GM18499 (cell line): Measurements from ENCODE around the gene VRK2.
"Not testable (repeated sequence)": the region's sequence is repeated elsewhere in the genome, so short reads cannot be mapped to it uniquely, and the experiment has no call there.

Source experiments
- ATAC-seq: cut with Tn5 transposase; IDR thresholded peaks from one replicate; pipeline ENCODE4 v1.9.1; 2021; ENCODE audit warnings: moderate number of reproducible peaks; ENCODE audit not compliant: insufficient read depth, unreplicated experiment

Gene VRK2

GRCh38 chr2:58106896-58107295, 60.3 kb downstream of the VRK2 start:
- no peak for ATAC-seq

GRCh38 chr2:58107803-58108710, 61.5 kb downstream of the VRK2 start:
- no peak for ATAC-seq

DNA sequence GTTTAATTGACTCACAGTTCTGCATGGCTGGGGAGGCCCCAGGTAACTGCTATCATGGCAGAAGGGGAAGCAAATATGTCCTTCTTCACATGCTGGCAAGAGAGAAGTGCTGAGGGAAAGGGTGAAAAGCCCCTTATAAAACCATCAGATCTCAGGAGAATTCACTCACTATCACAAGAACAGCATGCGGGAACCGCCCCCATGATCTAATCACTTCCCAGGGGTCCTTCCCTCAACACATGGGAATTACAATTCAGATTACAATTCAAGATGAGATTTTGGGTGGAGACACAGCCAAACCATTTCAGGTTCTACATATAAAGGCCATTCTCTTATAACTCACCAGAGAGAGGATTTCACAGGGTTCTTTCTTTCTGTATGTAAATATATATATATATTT, 62.9 kb downstream of the VRK2 start:
- no peak for ATAC-seq

DNA sequence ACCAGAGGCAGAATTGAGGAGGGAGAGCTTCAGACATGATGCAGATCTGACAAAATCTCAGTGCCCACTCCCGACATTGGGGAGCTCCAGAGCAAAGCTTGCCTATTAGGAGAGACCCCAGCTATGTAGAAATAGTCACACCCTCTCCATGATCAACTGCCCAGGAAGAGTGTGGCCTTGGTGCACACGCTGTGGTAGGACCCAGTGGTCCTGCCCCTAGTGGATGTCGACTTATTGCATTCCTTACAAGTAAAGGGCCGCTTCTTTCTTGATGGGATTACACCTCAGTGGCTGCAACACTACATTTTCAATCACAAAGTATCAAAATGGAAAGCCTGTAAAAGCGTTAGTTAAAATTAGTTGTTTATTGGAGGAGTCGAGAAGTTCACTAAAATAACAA, 64.2 kb downstream of the VRK2 start:
- ATAC-seq, result no peak

- ATAC-seq, result not testable (repeated sequence)
Measured at GRCh38 chr2:58113563-58113962, 67.0 kb downstream of the VRK2 start.

DNA sequence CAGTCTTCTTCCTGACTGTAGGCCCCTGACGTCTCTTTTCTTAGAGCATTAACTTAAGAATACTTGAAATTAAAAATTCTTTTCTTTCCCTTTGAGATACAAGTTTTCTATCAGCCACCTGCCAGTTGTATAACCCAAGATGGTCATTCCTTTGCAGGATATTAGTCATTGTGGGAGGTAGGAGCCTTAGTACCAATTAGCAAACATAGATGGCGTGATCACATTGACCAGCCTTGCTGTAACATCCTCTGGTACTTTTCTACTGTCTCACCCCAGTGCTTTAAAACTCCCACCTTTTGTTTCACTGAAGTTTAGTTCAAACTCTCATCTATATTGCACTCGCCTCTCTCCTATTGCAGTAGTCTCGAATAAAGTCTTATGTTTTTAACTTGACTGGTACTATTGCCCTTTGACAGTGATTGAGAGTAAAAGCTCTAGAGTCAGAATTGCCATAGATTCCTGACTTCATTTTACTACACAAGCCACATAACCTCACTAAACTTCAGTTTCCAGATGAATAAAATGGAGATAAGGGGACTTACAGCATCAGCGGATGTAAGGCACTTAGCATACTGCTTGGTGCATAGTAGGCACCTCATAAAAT, 74.1 kb downstream of the VRK2 start:
- ATAC-seq, result no peak

GRCh38 chr2:58122040-58122439, 75.4 kb downstream of the VRK2 start:
- ATAC-seq, result no peak

DNA sequence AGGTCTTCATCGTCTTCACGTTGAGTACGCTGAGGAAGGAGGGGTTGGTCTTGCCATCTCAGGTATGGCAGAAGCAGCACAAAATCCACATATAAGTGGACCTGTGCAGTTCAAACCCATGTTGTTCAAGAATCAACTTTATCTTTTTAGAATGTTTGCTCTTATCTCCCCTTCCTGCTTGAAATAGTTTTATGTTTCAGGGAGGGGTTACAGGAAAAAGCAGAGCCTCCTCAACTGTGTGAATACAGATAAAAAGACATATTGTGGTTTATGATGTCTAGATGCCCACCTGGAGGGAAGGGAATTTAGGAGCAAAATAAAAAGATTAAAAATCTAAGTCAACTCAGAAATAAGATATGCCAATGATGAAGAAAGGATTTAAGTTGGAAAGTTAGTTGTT, 75.9 kb downstream of the VRK2 start:
- no peak for ATAC-seq

DNA sequence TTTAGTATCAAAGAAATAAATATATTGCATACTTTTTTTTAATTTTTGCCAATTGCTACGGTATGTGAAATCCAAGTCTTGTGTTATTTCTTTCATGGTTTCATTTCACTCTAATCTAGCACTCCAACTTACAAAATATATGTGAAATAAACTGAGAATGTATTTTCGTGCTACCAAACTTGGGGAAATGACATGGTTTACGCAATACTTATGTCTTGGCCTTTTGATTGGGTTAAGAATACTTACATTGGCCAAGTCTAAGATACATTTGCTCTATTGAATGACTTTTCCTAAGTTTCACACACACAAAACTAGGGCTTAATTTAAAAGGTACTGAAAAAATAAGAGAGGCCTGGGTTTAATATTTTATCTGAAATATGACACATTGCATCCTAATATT, 80.5 kb downstream of the VRK2 start:
- ATAC-seq, result no peak

GRCh38 chr2:58130238-58130637, 83.6 kb downstream of the VRK2 start:
- no peak for ATAC-seq

DNA sequence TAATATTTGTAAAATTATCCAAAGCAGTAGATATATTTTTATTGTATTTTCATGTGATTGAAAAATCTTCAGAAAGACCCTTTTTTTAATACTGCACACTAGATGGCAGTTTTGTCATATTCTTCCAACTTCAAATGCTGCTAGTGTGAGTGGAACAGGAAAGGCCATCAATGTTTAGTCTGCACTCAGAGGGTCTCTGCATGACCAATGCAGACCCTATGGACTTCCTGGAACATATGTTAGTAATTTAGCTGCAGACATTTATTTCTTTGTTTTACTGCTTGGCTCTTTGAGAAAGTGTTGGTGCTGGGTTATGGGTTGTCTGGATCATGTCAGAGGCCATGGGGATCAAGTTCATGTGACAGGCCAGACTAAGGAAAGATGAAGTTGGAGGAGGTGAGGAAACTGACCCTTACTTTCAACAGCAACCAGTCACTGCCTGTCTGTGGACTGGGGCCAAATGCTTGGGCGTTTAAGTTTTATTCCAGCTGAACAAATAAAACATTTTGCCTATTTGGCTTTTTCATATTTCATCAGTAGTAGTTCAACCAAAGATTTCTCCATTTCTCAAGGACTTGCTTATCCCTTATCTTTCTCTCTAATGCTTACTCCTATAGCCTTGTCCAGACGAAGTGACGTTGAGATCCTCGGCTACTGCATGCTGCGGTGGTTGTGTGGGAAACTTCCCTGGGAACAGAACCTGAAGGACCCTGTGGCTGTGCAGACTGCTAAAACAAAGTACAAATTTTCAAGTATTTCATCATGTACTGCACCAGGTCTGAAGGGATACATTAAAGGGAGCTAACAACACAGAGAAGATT, 84.8 kb downstream of the VRK2 start:
- no peak for ATAC-seq

DNA sequence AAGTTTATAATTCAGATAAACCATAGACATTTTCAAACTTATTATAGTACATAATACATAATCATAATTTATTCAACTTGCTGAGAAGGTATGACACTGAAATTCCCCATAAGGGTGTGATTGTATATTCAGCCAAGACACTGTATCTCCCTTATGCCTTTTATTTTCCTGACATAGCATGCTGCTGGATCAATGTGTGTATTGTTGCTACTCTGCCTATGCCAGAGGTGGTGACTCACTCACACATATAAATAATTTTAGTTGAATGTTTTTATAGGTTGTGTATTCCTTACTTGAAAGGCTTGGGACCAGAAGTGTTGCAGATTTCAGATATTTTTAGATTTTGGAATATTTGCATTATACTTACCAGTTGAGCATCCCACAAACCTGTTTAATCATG, 86.8 kb downstream of the VRK2 start:
- ATAC-seq, result no peak

DNA sequence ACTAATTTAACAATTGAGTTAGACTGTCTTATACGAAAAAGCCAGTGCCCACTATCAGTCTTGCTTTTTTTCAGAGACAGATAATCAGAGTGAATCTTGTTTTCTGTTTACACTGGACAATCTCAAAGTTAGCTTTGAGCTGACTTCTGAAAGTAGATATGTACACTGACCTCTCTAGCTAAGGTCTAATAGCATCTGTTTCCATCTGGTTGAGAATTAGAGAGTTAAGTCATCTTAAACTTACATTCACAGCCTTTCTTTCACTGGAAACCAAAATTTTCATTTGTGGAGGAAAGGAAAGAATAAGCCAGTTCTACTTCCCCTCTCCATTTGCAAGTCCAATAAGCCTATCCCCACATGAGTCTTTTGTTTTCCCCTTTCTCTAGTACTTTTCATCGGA, 89.3 kb downstream of the VRK2 start:
- ATAC-seq, result no peak

DNA sequence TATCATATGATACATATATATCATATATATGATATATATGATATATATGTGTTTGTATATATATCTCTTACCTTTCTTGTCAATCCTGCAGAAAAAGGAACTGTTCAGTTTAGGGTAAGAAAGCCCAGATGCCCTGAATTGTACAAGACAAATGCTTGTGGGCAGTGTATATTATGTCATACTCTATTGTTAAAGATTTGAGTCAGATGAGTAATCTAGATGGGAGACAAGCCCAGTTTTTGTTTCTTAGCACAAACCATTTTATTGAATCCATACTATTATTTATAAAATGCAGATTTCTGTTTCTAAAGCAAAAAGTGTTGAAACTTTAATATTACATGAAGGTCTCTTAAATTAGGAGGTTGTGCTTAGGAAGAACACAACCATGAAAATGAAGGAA, 90.6 kb downstream of the VRK2 start:
- ATAC-seq, result peak; percentile 92

- no peak for ATAC-seq
Measured at GRCh38 chr2:58137856-58138255, 91.2 kb downstream of the VRK2 start.

DNA sequence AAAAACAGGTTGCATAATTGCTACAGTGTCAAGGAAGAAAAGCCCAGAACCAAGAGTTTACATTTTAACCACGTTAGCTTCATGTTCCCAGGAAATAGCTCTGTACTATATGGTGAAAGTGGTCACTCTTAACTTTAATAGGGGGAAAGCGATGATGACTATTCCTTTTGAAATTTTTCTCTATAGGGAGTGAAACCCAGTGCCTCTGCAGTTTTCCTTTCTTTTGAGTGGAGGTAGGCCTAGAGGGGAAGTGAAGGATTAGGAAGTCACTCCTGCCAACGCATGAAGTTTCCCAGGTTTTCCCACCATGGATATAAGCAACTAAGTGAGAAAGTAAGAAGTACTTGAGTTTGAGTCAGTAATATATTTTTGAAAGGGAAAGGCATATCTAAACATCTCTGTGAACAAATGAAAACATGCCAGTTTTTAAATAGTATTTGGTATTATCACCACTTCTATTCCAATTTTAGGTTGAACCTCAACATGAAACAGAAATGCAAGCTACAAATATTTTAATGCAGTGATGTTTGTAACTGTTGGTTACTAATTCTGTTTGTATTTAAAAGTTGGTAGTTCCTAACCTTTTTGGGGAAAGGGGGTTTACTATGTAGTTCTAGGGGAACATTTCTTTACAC, 91.9 kb downstream of the VRK2 start:
- ATAC-seq, result no peak

DNA sequence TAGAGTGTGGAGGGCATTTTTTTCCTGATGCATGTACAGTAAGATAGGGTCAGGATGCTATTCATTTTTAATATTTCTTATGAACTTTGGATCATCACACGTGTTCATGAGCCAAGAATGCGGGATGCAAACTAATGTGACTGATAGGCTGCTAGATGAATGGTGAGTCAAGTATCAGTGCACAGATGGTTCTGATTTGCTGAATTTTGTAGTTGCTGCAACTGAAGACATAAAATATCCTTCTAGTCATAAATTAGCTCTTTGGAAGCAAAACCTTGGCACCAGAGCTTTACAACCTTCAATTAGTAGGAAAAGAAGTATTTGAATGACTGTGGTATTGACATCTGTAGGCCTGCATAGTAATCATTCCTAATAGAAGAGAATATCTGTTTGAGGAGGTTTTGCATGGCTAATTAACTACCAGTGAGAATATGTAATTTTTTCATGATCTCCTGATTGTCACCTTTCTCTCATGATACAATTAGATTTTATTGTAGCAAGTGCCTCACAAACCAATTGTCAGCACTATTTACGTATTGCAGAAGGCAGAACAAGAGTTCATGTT, 94.0 kb downstream of the VRK2 start:
- ATAC-seq, result no peak

DNA sequence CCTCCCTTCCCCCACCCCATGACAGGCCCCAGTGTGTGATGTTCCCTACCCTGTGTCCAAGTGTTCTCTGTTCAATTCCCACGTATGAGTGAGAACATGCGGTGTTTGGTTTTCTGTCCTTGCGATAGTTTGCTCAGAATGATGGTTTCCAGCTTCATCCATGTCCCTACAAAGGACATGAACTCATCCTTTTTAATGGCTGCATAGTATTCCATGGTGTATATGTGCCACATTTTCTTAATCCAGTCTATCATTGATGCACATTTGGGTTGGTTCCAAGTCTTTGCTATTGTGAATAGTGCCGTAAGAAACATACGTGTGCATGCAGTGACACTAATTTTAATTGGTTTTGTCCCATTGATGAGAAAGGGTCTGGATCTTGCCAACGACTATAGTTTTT, 99.2 kb downstream of the VRK2 start:
- ATAC-seq, result not testable (repeated sequence)

- no peak for ATAC-seq
Measured at GRCh38 chr2:58146707-58147106, 100.1 kb downstream of the VRK2 start.

- no peak for ATAC-seq
Measured at GRCh38 chr2:58155160-58155778, 108.7 kb downstream of the VRK2 start.
